NCI-H526 (cell line): ENCODE measurements around the gene SH3BGR.
A peak's percentile ranks its signal among the peaks of the same experiment; 100 is the strongest.
"Not testable (repeated sequence)": the region's sequence is repeated elsewhere in the genome, so short reads cannot be mapped to it uniquely, and the experiment has no call there.

Source experiments
- DNase-seq, 2 experiments: peaks; one replicate each; lab custom pipeline; 2025; lab: John Stamatoyannopoulos, UW

The SH3BGR gene

GRCh38 chr21:39515684-39516472 lies 64.1 kb downstream of the SH3BGR start:
- no peak for DNase-seq

- DNase-seq: peak; percentile 60 to 90
Measured at GRCh38 chr21:39518055-39518846, 66.5 kb downstream of the SH3BGR start.

GRCh38 chr21:39518847-39519210 lies 67.1 kb downstream of the SH3BGR start:
- DNase-seq: no peak

- DNase-seq: peak; percentile 4 to 50
Measured at GRCh38 chr21:39519835-39520234, 68.1 kb downstream of the SH3BGR start.

GRCh38 chr21:39523399-39523798 lies 71.6 kb downstream of the SH3BGR start:
- no peak for DNase-seq

- DNase-seq: no peak
Measured at GRCh38 chr21:39523915-39524314, 72.1 kb downstream of the SH3BGR start.

GRCh38 chr21:39525129-39525528 lies 73.4 kb downstream of the SH3BGR start:
- no peak for DNase-seq

GRCh38 chr21:39525601-39526000 lies 73.8 kb downstream of the SH3BGR start:
- no peak for DNase-seq

GRCh38 chr21:39527067-39527595 lies 75.4 kb downstream of the SH3BGR start:
- DNase-seq: no peak

GRCh38 chr21:39527664-39528381 lies 76.1 kb downstream of the SH3BGR start:
- DNase-seq: no peak

- DNase-seq: no peak
Measured at GRCh38 chr21:39529026-39529425, 77.3 kb downstream of the SH3BGR start.

- DNase-seq: peak in 1 of 2 experiments; percentile 9
Measured at GRCh38 chr21:39531064-39531463, 79.3 kb downstream of the SH3BGR start.

GRCh38 chr21:39531840-39532239 lies 80.1 kb downstream of the SH3BGR start:
- peak; percentile 37 to 71 for DNase-seq

GRCh38 chr21:39533545-39534380 lies 82.0 kb downstream of the SH3BGR start:
- DNase-seq: no peak

- DNase-seq: no peak
Measured at GRCh38 chr21:39535646-39536437, 84.1 kb downstream of the SH3BGR start.

GRCh38 chr21:39536835-39537234 lies 85.1 kb downstream of the SH3BGR start:
- no peak for DNase-seq

- DNase-seq: no peak
Measured at GRCh38 chr21:39537571-39537970, 85.8 kb downstream of the SH3BGR start.

GRCh38 chr21:39538453-39539042 lies 86.8 kb downstream of the SH3BGR start:
- no peak for DNase-seq

GRCh38 chr21:39540367-39540766 lies 88.6 kb downstream of the SH3BGR start:
- DNase-seq: not testable (repeated sequence)

- no peak for DNase-seq
Measured at GRCh38 chr21:39542736-39543135, 91.0 kb downstream of the SH3BGR start.
